ENCODE measurements around the gene CNKSR3.

CNKSR3 gene

DNA sequence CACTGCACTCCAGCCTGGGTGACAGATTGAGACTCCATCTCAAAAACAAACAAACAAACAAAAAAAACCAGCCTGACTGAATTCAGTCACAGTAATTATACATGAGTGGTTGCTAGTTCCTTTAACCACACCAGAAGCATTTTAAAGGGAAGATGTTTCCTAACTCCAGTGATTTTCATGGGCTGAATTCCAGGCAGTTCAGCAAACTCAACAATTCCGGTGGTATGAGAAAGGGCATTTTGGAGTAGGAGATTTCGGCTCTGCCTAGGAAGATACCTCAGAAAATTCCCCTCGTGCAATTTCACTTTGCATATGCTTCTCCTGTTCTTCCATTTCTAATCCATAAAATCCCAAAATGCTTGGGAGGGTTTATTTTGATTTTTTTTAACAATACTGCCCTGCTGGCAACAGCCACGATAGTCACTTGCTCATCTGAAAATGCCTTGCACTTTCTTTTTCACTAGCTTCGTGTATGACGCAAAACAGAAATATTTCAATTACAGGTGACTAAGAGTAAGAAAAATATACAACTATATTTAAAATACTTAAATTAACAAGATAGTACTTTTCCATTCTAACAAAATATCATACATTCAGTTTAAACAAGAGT lies 105.6 kb downstream of the CNKSR3 start:
- TF ChIP-seq, protein P1, sequence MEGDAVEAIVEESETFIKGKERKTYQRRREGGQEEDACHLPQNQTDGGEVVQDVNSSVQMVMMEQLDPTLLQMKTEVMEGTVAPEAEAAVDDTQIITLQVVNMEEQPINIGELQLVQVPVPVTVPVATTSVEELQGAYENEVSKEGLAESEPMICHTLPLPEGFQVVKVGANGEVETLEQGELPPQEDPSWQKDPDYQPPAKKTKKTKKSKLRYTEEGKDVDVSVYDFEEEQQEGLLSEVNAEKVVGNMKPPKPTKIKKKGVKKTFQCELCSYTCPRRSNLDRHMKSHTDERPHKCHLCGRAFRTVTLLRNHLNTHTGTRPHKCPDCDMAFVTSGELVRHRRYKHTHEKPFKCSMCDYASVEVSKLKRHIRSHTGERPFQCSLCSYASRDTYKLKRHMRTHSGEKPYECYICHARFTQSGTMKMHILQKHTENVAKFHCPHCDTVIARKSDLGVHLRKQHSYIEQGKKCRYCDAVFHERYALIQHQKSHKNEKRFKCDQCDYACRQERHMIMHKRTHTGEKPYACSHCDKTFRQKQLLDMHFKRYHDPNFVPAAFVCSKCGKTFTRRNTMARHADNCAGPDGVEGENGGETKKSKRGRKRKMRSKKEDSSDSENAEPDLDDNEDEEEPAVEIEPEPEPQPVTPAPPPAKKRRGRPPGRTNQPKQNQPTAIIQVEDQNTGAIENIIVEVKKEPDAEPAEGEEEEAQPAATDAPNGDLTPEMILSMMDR (IDR thresholded peaks at IDR 0.05; ENCODE audit: low read depth, low read length) = no peak
- DNase-seq (ENCODE audit: low read depth in 2 of 2) = peak; percentile 40 to 47
- no peak overlapping the region for H3K4me3 ChIP-seq (replicated peaks in 1 of 2; ENCODE audit: low read depth in 2 of 2, low read length in 2 of 2)

DNA sequence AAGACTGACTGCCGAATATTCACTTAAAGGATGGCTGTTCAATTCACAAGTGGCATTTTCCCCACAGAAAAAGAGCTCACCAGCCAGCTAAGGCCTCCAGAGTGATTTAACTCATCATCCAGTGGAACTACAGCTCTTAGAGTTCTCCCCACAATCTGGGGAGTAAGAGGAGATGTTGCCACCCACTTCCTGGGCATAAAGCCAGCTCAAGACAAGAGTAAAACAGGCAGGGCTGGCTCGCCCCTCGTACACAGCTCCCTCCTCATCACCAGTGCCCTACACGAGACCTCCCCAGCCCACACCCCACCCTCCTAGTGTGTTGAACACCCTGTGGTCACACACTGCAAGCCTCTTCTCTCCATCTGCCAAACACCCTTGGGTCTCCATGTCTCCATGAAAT lies 106.7 kb downstream of the CNKSR3 start:
- DNase-seq (ENCODE audit: low read depth in 2 of 2) = peak; percentile 49 to 82
- H3K4me3 ChIP-seq (replicated peaks in 1 of 2; ENCODE audit: low read depth in 2 of 2, low read length in 2 of 2) = no peak overlapping the region
- TF ChIP-seq, protein P1 (IDR thresholded peaks at IDR 0.05; ENCODE audit: low read depth, low read length) = no peak

DNA sequence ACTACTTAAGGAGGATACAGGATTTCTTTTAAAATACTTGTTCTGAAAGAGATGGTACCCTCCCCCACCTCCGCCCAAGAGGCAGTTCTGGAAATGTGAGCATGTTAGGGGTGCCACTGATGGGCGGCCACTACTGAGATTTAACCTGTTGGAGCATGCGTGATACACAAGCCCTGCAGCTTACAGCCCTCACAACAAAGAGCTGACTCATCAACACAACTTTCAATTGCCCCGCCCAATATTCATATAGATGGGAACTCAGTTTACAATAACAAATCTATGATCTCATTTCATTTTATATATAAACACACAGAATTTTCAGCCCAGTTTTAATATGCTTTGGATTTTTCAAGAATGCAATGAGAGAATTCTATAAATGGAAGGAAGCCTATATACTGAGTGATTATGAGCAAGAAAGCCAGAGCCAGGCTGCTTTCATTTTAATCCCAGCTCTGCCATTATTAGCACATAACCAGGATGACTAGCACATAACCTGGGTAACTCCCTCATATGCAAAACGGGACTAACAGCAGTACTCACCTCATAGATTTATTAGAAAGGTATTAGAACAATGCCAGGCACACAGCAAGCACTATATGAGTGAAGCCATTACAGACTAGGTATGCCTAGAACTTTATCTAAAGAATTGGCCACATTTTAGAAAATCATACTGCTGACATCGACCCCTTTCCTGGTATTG lies 108.3 kb downstream of the CNKSR3 start:
- DNase-seq (ENCODE audit: low read depth in 2 of 2) = no peak
- TF ChIP-seq, protein P1 (IDR thresholded peaks at IDR 0.05; ENCODE audit: low read depth, low read length) = no peak

DNA sequence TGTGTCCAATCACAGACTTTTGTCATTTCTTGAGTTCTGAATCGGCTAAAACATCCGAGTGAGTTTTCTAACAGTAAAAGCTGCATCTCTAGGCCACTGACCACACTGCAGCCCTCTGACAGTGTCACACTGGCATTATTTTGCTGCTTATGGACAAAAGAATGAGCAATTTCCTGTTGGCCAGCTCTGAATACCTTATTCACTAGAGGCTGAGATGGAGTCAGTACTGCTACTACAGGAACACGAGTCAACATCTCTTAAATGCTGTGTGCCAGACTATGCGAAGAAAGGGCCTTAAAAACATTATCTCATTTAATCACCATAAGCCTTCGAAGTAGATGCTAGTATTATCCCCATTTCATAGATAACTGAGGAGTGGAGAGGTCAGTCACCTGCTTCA lies 111.4 kb downstream of the CNKSR3 start:
- peak; percentile 53 to 82 for DNase-seq (ENCODE audit: low read depth in 2 of 2)
- no peak overlapping the region for H3K4me3 ChIP-seq (replicated peaks in 1 of 2; ENCODE audit: low read depth in 2 of 2, low read length in 2 of 2)
- TF ChIP-seq, protein P1 (IDR thresholded peaks at IDR 0.05; ENCODE audit: low read depth, low read length) = no peak

More for the DNA sequence above, 108.3 kb downstream of the CNKSR3 start:
- no peak overlapping the region for H3K4me3 ChIP-seq (replicated peaks in 1 of 2; ENCODE audit: low read depth in 2 of 2, low read length in 2 of 2)

DNA sequence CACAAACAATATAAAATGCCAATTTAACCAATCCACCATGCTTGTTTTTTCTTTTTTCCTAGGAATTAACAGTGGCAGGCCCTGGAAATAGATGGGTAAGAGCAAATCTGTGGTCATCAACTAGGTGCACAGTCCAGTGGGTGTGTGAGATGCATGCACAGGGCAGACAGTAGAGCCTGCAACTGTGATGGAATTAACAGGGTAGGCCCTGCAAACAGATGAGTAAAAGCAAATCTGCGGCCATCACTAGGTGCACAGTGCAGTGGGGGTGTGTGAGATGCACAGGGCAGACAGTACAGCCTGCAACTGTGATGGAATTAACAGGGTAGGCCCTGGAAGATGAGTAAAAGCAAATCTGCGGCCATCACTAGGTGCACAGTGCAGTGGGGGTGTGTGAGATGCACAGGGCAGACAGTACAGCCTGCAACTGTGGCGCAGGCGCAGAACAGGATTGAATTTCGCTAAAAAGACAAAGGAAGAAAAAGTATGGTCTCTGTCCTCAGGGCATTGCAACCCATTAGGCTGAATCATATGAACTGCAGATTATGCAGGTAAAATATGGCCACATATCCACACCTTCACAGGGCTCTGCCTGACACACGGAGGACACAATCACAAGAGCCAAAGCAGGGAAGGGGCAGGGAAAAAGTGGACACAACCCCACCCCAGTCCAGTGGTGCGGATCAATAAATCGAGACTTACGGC lies 112.8 kb downstream of the CNKSR3 start:
- DNase-seq (ENCODE audit: low read depth in 2 of 2) = no peak
- TF ChIP-seq, protein P1 (IDR thresholded peaks at IDR 0.05; ENCODE audit: low read depth, low read length) = no peak
- H3K4me3 ChIP-seq (replicated peaks in 1 of 2; ENCODE audit: low read depth in 2 of 2, low read length in 2 of 2) = no peak overlapping the region

DNA sequence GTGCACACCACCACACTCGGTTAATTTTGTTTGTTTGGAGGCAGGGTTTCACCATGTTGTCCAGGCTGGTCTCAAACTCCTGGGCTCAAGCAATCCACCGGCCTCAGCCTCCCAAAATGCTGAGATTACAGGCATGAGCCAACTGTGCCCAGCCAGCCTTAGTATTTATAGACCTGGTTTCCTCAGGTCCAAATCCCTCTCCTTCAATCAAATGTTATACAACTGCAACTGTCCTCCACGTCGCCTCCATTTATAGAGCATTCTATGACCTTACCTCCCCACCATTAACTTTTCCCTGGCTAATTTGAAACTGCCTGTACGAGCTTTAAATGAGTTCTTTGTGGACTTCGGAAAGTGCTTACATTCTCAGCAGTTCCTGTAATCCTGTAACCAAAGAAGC lies 114.6 kb downstream of the CNKSR3 start:
- TF ChIP-seq, protein P1 (IDR thresholded peaks at IDR 0.05; ENCODE audit: low read depth, low read length) = no peak
- no peak overlapping the region for H3K4me3 ChIP-seq (replicated peaks in 1 of 2; ENCODE audit: low read depth in 2 of 2, low read length in 2 of 2)
- no peak for DNase-seq (ENCODE audit: low read depth in 2 of 2)
